NCI-H2081 treated with DMSO at 0.1 percent for 48 hours (cell line): ENCODE results near the gene PTGER4.
"Not testable (repeated sequence)": the region's sequence is repeated elsewhere in the genome, so short reads cannot be mapped to it uniquely, and the experiment has no call there.

ENCODE experiments used
- DNase-seq: peaks from one replicate; lab custom pipeline; 2025; lab: John Stamatoyannopoulos, UW

Gene PTGER4

GRCh38 chr5:40679913-40680681, at the start of gene PTGER4:
Gene PTGER4 (plus strand): TSS chr5:40679915. CDS start chr5:40680994, 1,079 bp downstream.
- DNase-seq = no peak

- DNase-seq = no peak
Observed at GRCh38 chr5:40630126-40630525, 49.6 kb upstream of the PTGER4 start.

GRCh38 chr5:40631236-40631635, 48.5 kb upstream of the PTGER4 start:
- no peak for DNase-seq

DNA sequence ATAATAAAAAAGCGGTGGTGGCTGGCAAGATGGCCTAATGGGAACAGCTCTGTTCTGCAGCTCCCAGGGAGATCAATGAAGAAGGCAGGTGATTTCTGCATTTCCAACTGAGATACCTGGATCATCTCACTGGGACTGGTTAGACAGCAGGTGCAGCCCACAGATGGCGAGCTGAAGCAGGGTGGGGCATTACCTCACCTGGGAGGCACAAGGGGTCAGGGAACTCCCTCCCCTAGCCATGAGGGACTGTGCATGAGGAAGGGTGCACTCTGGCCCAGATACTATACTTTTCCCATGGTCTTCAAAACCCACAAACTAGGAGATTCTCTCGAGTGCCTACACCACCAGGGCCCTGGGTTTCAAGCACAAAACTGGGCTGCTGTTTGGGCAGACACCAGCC, 45.6 kb upstream of the PTGER4 start:
- DNase-seq = no peak

GRCh38 chr5:40634593-40634992, 45.1 kb upstream of the PTGER4 start:
- no peak for DNase-seq

DNA sequence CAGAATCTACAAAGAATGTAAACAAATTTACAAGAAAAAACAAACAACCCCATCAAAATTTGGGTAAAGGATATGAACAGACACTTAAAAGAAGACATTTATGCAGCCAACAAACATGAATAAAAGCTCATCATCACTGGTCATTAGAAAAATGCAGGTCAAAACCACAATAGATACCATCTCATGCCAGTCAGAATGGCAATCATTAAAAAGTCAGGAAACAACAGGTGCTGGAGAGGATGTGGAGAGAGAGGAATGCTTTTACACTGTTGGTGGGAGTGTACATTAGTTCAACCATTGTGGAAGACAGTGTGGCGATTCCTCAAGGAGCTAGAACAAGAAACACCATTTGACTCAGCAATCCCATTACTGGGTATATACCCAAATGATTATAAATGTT, 40.2 kb upstream of the PTGER4 start:
- DNase-seq = not testable (repeated sequence)

DNA sequence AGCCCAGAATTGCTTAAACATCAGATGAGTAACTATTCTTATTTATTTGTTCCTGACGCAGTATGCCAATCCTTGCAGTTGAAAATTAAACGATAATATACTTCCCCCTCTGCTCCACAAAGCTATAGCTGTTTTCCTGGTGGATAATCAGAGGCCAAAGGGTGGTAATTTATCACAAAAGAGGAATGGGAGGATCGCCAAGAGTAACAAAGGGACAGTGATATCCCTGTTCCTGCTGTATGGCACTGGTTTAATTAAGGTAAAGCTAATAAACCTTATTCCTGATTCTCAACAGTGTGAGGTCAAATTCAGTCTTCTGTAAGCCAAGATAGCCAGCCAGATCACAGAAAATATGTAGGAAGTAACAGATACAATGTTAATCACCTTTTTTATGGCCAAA, 33.4 kb upstream of the PTGER4 start:
- DNase-seq = no peak

DNA sequence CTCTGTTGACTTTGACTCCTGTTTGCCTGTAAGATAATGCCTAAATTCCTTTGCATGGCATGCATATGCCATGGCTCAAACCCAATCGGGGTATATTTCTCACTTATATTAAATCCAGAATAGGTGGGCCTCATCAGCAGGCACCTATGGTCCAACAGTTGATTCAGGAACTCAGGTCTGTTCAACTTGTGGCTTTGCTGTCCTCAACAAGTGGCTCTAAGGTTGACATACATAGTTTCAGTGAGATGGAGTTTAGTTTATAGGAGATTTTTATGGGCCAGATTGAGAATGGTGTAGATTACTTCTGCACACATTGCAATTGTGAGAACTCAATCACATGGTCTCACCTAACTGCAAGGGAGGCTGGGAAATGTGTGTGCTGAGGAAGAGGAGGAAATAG, 31.6 kb upstream of the PTGER4 start:
- no peak for DNase-seq

GRCh38 chr5:40649463-40650030, 30.2 kb upstream of the PTGER4 start:
- DNase-seq = no peak

- no peak for DNase-seq
Observed at GRCh38 chr5:40651201-40651600, 28.5 kb upstream of the PTGER4 start.

DNA sequence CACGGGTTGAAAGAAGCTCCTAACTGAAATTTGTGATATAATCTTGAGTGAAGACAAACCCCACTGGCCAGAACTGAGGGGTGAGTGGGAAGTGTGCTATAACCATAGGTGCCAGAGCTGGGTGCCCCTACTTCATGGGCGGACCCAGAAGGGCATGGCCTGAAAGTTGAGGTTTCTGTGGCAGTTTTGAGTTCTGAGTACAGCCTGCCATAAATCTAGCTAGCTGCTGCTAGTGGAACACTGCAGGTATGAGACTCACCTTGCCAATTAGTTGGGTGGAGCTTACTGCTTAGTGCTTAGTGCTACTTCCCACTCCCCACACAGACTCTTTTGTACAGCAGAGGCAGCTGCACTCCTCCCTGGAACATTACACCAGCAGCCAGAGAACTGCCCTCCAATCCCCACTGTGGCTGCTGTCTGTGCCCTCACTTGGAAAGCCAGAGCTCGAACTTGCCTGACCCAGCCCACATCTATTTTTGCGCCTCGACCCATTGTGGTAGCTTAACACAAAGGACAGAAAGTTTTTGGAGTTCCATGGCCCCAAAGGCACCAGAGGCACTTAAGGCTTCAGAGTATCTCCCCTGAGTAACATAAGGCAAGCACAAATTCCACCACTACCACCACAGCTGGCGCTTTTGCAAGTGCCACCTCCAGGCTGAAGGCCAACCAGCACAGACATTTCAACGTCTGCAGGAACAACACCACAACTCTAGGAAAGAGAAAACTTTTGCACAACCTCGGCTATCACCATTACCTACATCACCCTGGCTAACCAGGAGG, 27.1 kb upstream of the PTGER4 start:
- no peak for DNase-seq

GRCh38 chr5:40653221-40654022, 26.3 kb upstream of the PTGER4 start:
- no peak for DNase-seq

- no peak for DNase-seq
Observed at GRCh38 chr5:40654377-40654991, 25.2 kb upstream of the PTGER4 start.

DNA sequence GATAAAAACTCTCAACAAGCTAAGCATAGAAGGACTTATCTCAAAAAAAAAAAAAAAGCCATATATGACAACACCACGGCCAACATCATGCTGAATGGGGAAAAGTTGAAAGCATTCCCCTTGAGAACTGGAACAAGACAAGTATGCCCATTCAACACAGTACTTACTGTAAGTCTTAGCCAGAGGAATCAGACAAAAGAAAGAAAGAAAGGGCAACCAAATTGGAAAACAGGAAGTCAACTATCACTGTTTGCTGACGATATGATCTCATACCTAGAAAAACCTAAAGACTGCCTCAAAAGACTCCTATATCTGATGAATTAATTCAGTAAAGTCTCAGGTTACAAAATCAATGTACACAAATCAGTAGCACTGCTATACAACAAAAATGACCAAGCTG, 24.6 kb upstream of the PTGER4 start:
- no peak for DNase-seq

- DNase-seq = not testable (repeated sequence)
Observed at GRCh38 chr5:40656091-40656490, 23.6 kb upstream of the PTGER4 start.

GRCh38 chr5:40656766-40657165, 22.9 kb upstream of the PTGER4 start:
- DNase-seq = no peak

- DNase-seq = no peak
Observed at GRCh38 chr5:40660751-40661150, 19.0 kb upstream of the PTGER4 start.

GRCh38 chr5:40665635-40666298, 13.9 kb upstream of the PTGER4 start:
- no peak for DNase-seq

- DNase-seq = no peak
Observed at GRCh38 chr5:40666657-40667056, 13.1 kb upstream of the PTGER4 start.

- DNase-seq = no peak
Observed at GRCh38 chr5:40667161-40667663, 12.5 kb upstream of the PTGER4 start.
